ENCODE data around the gene IFNA10. TPM values are rescaled to one million over a fixed set of nuclear protein-coding genes. Genes with fewer than 3 reads are reported as not detected.

Gene IFNA10
- total RNA-seq: not detected in 2 replicates

GRCh38 chr9:21207043-21207442 lies at the start of gene IFNA10:
IFNA10 (minus strand) TSS chr9:21207143; CDS start chr9:21207097, 46 bp downstream.

DNA sequence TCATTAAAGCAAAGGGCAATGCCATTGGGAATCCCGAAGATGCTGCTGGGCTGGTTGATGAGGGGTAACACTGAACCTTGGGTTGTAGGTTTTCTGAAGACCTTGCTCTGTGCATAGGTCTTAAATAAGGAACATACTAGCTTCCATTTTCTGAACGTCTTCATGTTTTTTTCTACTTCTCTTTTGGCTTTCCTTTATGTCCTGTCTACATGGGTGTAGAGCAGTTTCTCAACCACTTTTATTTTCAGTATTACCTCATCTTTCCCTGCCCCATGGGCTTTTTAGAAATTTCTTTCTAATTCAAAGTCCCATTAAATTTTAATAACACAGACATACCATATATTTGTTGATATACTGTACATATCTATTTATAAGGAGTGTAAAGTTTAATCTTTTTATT lies 33.0 kb upstream of the IFNA10 start, which contains the start of gene IFNA14:
Gene IFNA14 (minus strand): TSS at position 95 of the 400 bp plus-strand sequence. CDS start 70 bp downstream, at position 25.

GRCh38 chr9:21228122-21228521 lies 21.2 kb upstream of the IFNA10 start, which contains the start of gene IFNA17:
IFNA17 (minus strand) TSS chr9:21228222; CDS start chr9:21228173, 49 bp downstream.

GRCh38 chr9:21217211-21217610 lies 10.3 kb upstream of the IFNA10 start, which contains the start of gene IFNA16:
IFNA16 (minus strand) TSS chr9:21217311; CDS start chr9:21217305, 6 bp downstream.

DNA sequence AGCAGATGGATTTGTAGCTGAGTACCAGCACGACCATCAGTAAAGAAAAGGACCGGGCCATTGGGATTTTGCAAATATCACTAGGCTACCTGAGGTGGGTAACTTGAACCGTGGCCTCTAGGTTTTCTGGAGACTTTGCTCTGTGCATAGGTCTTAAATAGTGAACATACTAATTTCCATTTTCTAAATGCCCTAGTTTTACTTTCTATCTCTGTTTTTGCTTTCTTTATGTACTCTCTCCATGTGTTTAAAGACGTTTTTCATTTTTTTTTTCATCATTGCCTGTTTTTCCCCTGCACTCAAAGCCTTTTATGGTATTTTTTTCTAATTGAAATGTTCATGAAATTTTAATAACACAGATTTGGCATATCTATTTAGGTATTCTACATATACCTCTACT lies 4.8 kb downstream of the IFNA10 start, which contains the start of gene IFNA7:
Gene IFNA7 (minus strand): TSS at position 101 of the 400 bp plus-strand sequence. CDS start 40 bp downstream, at position 61.

GRCh38 chr9:21187487-21187886 lies 19.5 kb downstream of the IFNA10 start, which contains the start of gene IFNA4:
IFNA4 (minus strand) TSS chr9:21187587; CDS start chr9:21187531, 56 bp downstream.

DNA sequence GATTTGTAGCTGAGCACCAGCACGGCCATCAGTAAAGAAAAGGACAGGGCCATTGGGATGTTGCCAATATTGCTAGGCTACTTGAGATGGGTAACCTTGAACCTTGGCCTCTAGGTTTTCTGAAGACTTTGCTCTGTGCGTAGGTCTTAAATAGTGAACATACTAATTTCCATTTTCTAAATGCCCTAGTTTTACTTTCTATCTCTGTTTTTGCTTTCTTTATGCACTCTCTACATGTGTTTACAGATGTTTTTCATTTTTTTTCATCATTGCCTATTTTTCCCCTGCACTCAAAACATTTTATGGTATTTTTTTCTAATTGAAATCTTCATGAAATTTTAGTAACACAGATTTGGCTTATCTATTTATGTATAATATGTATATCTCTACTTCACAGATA lies 40.4 kb downstream of the IFNA10 start, which contains the start of gene IFNA21:
Gene IFNA21 (minus strand): TSS at position 101 of the 400 bp plus-strand sequence. CDS start 48 bp downstream, at position 53.

Other genes with a start within 250 kb of the IFNA10 start
- 3.5 and 4.5 TPM in 2 replicates for gene HACD4, start 175.5 kb downstream of the IFNA10 start, total RNA-seq
- gene IFNB1, start 129.2 kb downstream of the IFNA10 start, total RNA-seq: not detected in 2 replicates
- gene IFNW1, start 65.3 kb downstream of the IFNA10 start, total RNA-seq: not detected in 2 replicates
- not detected in 2 replicates for gene IFNA21, start 40.5 kb downstream of the IFNA10 start, total RNA-seq
- not detected in 2 replicates for gene IFNA4, start 19.6 kb downstream of the IFNA10 start, total RNA-seq
- gene IFNA7, start 4.9 kb downstream of the IFNA10 start, total RNA-seq: not detected in 2 replicates
- gene IFNA16, start 10.2 kb upstream of the IFNA10 start, total RNA-seq: not detected in 2 replicates
- gene IFNA17, start 21.1 kb upstream of the IFNA10 start, total RNA-seq: not detected in 2 replicates
- gene IFNA14, start 32.9 kb upstream of the IFNA10 start, total RNA-seq: not detected in 2 replicates
- not detected in 2 replicates for gene IFNA5, start 98.2 kb upstream of the IFNA10 start, total RNA-seq
- gene KLHL9, start 128.3 kb upstream of the IFNA10 start, total RNA-seq: 38.1 and 47.9 TPM in 2 replicates
- gene IFNA6, start 143.7 kb upstream of the IFNA10 start, total RNA-seq: not detected in 2 replicates
- gene IFNA13, start 160.9 kb upstream of the IFNA10 start, total RNA-seq: not detected in 2 replicates
- gene IFNA2, start 178.3 kb upstream of the IFNA10 start, total RNA-seq: not detected in 2 replicates
- not detected in 2 replicates for gene IFNA8, start 202.0 kb upstream of the IFNA10 start, total RNA-seq
- not detected in 2 replicates for gene IFNA1, start 233.3 kb upstream of the IFNA10 start, total RNA-seq

Measured in regular cardiac myocyte (primary cell).